K562 (cell line): Measurements from ENCODE around the gene OSCP1. TPM values are rescaled to one million over a fixed set of nuclear protein-coding genes. Genes with fewer than 3 reads are reported as not detected.

Source experiments
- ARID3A ChIP-seq: IDR thresholded peaks from 2 replicates; pipeline ENCODE4 v1.6.1; 2012; ENCODE audit warnings: low read depth, low read length, improper control_type of control experiment, borderline replicate concordance
- CBX3 ChIP-seq, 2 experiments: IDR thresholded peaks; 1 replicate in 1 of 2; 2 replicates in 1 of 2; pipeline ENCODE4 v1.6.1; 2012; ENCODE audit warnings: inconsistent platforms in 2 of 2, low read length in 2 of 2, borderline replicate concordance in 1 of 2, control low read depth in 1 of 2
- CHD1 ChIP-seq: fragments of 200-600 bp; sonication (generic); IDR thresholded peaks from one replicate; pipeline ENCODE4 v1.6.1; 2012; ENCODE audit warnings: mild to moderate bottlenecking, moderate library complexity, low read length, inconsistent platforms
- GABPA ChIP-seq: fragments of 200-800 bp; sonication (Bioruptor generic); conservative IDR thresholded peaks from 2 replicates; pipeline ENCODE4 v1.6.1; 2016; ENCODE audit warnings: low read depth, missing genetic modification characterization, missing compliant biosample characterization
- GTF3C2 ChIP-seq: IDR thresholded peaks from 3 replicates; pipeline ENCODE4 v1.6.1; 2011; ENCODE audit warnings: borderline replicate concordance, mild to moderate bottlenecking, moderate library complexity; ENCODE audit not compliant: insufficient read length; ENCODE audit errors: extremely low read depth
- HES1 ChIP-seq: fragments of 450-650 bp; IDR thresholded peaks from 2 replicates; pipeline ENCODE4 v1.6.1; 2016; ENCODE audit warnings: low read depth, mild to moderate bottlenecking, moderate library complexity
- HINFP ChIP-seq: fragments of 450-650 bp; conservative IDR thresholded peaks from 2 replicates; pipeline ENCODE4 v1.6.1; 2016; ENCODE audit warnings: missing genetic modification characterization, low read depth, mild to moderate bottlenecking, control low read depth, missing compliant biosample characterization
- HOXB6 ChIP-seq: fragments of 250-450 bp; sonication (Bioruptor Pico); IDR thresholded peaks from 2 replicates; pipeline ENCODE4 v1.5.1; 2022; ENCODE audit warnings: mild to moderate bottlenecking, borderline replicate concordance
- NRF1 ChIP-seq, 2 experiments: fragments of 450-650 bp; IDR thresholded peaks in 1 of 2; conservative IDR thresholded peaks in 1 of 2; 2 replicates each; pipeline ENCODE4 v1.6.1; 2014; ENCODE audit warnings: mild to moderate bottlenecking in 2 of 2
- PKNOX1 ChIP-seq: fragments of 450-650 bp; IDR thresholded peaks from 2 replicates; pipeline ENCODE4 v1.6.1; 2016
- PRPF4 ChIP-seq: fragments of 200-400 bp; formaldehyde crosslinking; IDR thresholded peaks from one replicate; pipeline ENCODE4 v1.6.1; 2017; ENCODE audit warnings: low read length, low read depth, mild to moderate bottlenecking; ENCODE audit not compliant: insufficient read depth, poor library complexity, severe bottlenecking
- RB1 ChIP-seq: fragments of 450-650 bp; IDR thresholded peaks from 2 replicates; pipeline ENCODE4 v1.6.1; 2017; ENCODE audit warnings: low read depth, mild to moderate bottlenecking
- SMC3 ChIP-seq: conservative IDR thresholded peaks from 2 replicates; pipeline ENCODE4 v1.6.1; 2011; ENCODE audit warnings: low read depth, low read length, improper control_type of control experiment; ENCODE audit not compliant: insufficient read depth
- USF1 ChIP-seq: sonication (generic); formaldehyde crosslinking; IDR thresholded peaks from 2 replicates; pipeline ENCODE4 v1.9.0; 2022; ENCODE audit warnings: mild to moderate bottlenecking, missing genetic modification reagents
- XRCC5 ChIP-seq: fragments of 200-400 bp; formaldehyde crosslinking; IDR thresholded peaks from 2 replicates; pipeline ENCODE4 v1.6.1; 2017; ENCODE audit warnings: low read depth, mild to moderate bottlenecking, low read length
- ZFX ChIP-seq: sonication (generic); formaldehyde crosslinking; IDR thresholded peaks from 2 replicates; pipeline ENCODE4 v1.8.0; 2022; ENCODE audit warnings: mild to moderate bottlenecking, missing genetic modification reagents, moderate library complexity
- ZNF134 ChIP-seq: fragments of 250-450 bp; sonication (Bioruptor Pico); conservative IDR thresholded peaks from 2 replicates; pipeline ENCODE4 v1.4.0; 2020
- ZNF282 ChIP-seq: sonication (generic); formaldehyde crosslinking; IDR thresholded peaks from 2 replicates; pipeline ENCODE4 v1.8.1; 2023; ENCODE audit warnings: missing genetic modification reagents
- ZNF584 ChIP-seq: fragments of 200-800 bp; sonication (Bioruptor generic); IDR thresholded peaks from 2 replicates; pipeline ENCODE4 v1.6.1; 2016; ENCODE audit warnings: low read depth, mild to moderate bottlenecking, missing genetic modification characterization, missing compliant biosample characterization
- polyA plus RNA-seq, 8 experiments: library from polyadenylated mRNA; depleted of rRNA in 4 of 8; stranded (reverse) in 5 of 8; unstranded in 3 of 8; fragments of >200 nt; fragmentation: Nextera tagmentation in 2 of 8; fragmentation: Illumina TruSeq in 1 of 8; extraction: Ambion mirVana in 2 of 8; extraction: Trizol in 1 of 8; gene quantifications; 2 replicates each; pipeline versions ENCODE4 v1.2.1 to v1.2.3, GENCODE V29; 2011 to 2014; ENCODE audit warnings: inconsistent platforms in 1 of 8, missing spikeins in 1 of 8
- total RNA-seq, 7 experiments: library from RNA; depleted of rRNA in 6 of 7; stranded (reverse); fragments of >200 nt in 6 of 7; fragmentation: Illumina TruSeq in 2 of 7; extraction: Trizol in 2 of 7; gene quantifications; 2 replicates each; pipeline versions ENCODE4 v1.2.1 to v1.2.3, GENCODE V29; 2011 to 2021; ENCODE audit warnings: low replicate concordance in 1 of 7

Gene OSCP1
- total and polyA plus RNA-seq, 9 of the 15 experiments (the other 6 are each of a cell fraction or from before 2014, with no cell fraction given), result 0.15 to 0.40 (median 0.33) TPM; not detected in 5

- TF ChIP-seq HINFP (tag) (no peak), CHD1 (no peak), HOXB6 (no peak), HES1 (no peak), ZFX (CRISPR knock-in tag) (peak; percentile 53), PKNOX1 (no peak), XRCC5 (no peak), NRF1 (conservative IDR thresholded peaks at IDR 0.05 in 1 of 2, IDR thresholded peaks at IDR 0.05 in 1 of 2) (0 out of 4 replicates have a peak, but pooled peaks of 1 of the 2 experiments have one; percentile 13), PRPF4 (no peak), CBX3 (IDR thresholded peaks at IDR 0.05; ENCODE audit: borderline replicate concordance in 1 of 2, low read length in 2 of 2) (no peak), RB1 (no peak; the same call in 1 of the 2 replicates), ARID3A (no peak), ZNF584 (CRISPR knock-in tag) (no peak), ZNF282 (CRISPR knock-in tag) (no peak), USF1 (CRISPR knock-in tag) (0 out of 2 replicates have a peak, but pooled peaks have one; percentile 19), GTF3C2 (no peak), ZNF134 (CRISPR knock-in tag) (no peak), SMC3 (no peak), GABPA (0 out of 2 replicates have a peak, but pooled peaks have one; percentile 12)
Observed at GRCh38 chr1:36492491-36492890, 42.2 kb upstream of the OSCP1 start (continued).
